Stimulated activated CD4-positive, alpha-beta T cell treated with anti-CD3 and anti-CD28 coated beads, Interleukin-12 subunit alpha, Interleukin-12 subunit beta, amount 100 ng/mL, for 4 hours (primary cell): Measurements from ENCODE around the gene PHACTR1.
A peak's percentile ranks its signal among the peaks of the same experiment; 100 is the strongest.

Experiments used
- DNase-seq: peaks from one replicate; pipeline ENCODE4 v3.0.0-alpha.2; 2020

Gene PHACTR1

DNA sequence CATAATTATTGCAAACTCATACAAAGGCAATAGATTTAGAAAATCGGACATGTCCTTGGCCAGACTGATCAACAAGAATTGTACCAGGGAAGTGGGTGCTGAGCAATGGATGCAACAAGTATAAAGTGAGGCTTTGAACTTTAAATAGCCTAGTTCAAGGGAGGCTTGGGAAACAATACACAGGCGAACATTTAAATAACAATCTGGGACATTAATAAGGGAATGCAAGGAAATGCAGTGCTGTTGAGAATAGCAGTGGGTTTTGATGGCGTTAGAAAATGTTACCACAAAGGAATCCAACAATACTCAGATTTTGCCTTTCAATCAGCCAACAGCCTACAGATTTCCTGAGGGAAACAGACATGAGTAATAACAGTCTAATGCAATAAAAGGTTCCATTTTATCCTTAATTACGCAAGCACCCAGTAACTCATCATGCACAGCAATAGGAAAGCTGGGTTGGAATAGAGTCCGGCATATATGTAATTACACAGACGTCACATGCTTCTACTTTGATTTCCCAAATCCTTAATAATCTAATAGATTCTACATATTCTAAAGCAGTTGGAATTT lies 134.6 kb downstream of the PHACTR1 start:
- DNase-seq: no peak

DNA sequence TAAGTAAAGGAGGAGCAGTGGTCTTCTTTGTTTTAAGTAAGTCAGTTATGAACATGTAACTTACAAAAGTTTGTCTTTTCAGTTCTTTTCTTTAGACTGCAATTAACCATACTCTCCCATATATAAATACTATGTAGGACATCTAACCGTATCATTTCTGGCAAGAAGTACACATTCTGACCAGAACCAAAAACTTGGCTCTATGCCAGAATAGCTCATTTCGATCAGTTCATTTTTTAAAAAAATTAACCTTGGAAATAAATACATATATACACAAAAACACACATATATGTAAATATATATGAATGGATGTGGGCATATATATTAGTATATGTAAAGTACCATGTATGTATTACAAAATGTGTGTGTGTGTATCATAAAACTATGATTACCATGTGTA lies 145.0 kb downstream of the PHACTR1 start:
- no peak for DNase-seq

DNA sequence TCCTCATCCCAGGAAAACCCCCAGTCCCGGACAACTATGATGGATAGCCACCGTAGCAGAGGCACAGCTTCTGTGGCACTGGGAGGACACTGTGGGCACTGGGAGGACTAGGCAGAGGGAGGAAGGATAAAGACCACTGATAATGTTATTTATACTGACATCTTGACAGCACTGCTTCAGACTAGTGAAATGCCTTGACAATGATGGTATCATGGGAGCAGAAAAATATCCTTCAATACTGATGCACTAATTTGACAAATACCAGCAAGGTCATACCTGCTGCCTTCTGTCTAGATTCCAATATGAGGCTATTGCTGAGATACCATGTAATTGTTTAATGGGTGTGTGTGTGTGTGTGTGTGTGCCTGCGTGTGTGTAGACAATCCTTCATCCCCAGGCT lies 148.6 kb downstream of the PHACTR1 start:
- no peak for DNase-seq

DNA sequence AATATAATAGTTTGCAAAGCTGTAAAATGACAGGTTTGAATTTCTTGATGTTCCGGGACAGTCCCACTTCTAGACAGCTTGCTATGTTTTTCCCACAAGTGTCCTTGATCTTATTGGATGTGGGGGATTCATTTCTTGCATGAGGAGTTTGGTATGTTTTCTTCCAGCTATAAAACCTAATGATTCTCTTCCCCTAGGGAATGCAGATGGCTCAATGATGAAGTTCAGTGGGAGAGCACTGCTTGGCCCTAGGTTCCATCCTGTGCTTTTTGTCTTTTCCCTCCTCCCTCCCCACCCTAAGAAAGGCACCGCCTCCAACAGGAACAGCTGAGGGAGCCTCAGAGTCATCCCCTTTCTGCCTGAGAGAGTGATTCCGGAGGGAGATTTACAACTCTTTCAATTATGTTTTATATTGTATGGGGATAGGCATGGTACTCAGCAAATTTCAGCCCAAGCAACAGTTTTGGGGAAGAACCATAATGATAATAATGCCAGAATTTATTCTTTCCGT lies 149.2 kb downstream of the PHACTR1 start:
- no peak for DNase-seq

- DNase-seq: no peak
These were observed 150.0 kb downstream of the PHACTR1 start for GRCh38 chr6:12866422-12867029.

DNA sequence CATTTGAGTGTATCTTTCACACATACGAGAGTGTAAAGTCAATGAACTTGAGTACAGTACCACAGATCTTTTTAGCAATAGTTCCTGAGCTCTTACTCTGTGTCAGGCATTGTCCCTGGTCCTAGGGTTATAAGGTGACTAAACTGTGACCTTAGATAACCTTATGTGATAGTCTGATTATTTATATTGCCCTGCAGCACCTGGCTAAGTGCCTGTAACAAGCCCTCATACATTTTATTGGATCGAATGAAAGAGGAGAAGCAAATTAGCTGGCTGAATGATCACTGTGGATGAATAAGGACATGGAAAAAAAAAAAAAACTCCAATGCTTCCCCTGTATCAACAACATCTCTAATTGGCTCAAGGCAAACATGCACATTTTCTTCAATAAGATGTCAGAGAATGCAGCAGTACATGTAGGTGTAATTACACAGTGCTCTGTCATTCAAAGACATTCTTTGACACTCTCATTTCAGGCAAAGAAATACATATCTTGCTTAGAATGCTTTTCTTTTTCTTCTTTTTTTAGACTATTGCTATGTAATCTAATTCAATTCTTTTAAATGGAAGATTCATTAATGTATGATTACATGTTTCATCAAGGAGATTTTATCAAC lies 153.4 kb downstream of the PHACTR1 start:
- DNase-seq: no peak

GRCh38 chr6:12873691-12874090 lies 157.1 kb downstream of the PHACTR1 start:
- no peak for DNase-seq

- no peak for DNase-seq
These were observed 158.5 kb downstream of the PHACTR1 start for GRCh38 chr6:12875051-12875450.

GRCh38 chr6:12878741-12879140 lies 162.2 kb downstream of the PHACTR1 start:
- DNase-seq: no peak

DNA sequence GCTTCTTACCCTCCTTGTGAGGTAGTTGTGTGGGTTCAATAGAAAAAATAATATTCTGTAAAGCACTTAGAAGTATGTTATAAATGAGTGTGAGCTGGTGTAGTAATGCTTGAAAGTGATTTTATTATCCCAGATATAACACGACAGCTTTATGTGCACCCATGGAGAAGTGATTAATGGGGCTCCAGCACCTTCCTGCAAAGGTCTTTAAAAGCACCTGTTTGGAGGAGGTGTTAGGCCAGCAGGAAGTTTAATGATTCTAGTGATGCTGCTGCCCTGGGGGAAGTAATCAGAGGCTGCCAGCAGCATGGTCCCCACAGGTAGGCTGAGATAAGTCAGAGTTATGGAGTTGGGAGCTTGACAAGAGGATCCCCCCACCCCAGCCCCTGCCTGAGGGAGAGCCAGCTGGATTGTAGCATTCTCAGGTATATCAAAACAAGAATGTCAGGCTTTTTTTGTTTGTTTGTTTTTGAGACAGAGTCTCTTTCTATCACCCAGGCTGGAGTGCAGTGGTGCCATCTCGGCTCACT lies 166.3 kb downstream of the PHACTR1 start:
- no peak for DNase-seq

DNA sequence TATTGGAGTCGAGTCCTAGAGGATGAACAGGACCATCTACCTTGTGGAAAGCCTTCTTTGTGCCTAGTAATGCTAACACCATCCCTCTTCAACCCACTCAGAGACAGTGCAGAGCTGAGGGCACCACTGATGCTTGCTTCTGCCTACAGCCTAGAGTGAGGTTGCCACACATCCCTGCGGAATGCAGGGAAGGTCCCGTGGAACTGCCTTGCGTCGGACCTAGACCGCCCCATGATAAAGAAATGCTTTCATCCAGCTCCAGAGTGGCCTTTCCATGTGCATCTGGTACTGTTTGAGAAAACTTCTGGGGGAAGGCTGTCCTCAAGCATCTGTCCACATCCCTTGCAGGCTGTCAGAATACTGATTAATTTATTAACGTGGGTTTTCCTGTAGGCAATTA lies 168.4 kb downstream of the PHACTR1 start:
- DNase-seq: no peak

DNA sequence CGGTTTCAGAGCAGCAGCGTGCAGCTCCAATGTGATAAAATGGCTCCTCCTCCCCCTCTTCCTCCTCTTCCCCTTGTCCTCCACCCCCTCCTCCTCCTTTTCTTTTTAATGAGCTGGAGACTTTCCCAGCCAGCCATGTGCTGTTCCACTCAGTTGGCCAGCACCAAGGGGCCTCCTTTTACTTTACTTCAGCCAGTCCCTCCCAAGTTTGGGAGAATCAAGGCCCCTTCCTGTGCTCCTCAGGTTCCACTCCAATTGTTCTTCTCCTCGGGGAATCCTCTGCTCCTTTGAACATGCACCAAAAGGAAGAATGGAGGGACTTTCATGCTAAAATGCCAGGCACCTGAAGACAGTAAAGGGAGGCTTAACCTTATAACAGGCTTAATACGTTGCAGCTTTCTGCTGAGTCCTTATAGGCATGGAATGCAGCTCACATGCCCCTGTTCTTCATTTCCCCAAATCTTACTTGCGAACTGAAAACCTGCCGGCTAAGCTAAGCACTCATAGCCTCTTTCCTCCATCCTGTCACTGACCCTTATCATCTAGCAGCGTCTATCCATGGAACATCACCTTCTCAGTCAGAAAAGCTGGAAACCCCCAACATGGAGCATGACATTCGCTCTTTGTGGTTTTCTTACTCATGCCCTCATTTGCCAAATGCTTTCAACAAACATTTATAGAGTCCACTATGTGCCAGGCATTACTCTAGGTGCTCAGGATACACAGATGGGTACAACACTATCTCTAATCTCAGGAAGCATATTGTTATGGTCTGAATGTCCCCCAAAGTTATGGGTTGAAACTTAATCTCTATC lies 170.6 kb downstream of the PHACTR1 start:
- DNase-seq: no peak

- peak; percentile 11 for DNase-seq
These were observed 173.7 kb downstream of the PHACTR1 start for GRCh38 chr6:12890171-12890790.

DNA sequence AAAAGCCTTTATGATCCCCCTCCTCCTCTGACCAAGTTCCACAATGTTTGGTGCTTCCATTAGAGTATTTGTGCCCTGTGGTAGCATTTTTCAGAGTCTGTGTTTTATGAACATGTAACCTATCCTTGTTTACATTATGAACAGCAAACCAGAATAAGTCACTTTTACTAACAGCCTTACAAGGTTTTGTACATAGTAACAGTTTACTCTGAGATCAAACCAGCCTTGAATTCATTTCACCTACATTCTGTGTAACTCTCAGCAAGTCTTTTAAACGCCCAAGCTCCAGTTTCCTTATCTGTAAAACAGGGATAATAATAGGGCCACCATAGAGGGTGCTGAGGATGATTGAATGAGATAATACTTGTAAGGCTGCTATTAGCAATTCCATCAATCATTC lies 175.0 kb downstream of the PHACTR1 start:
- no peak for DNase-seq

DNA sequence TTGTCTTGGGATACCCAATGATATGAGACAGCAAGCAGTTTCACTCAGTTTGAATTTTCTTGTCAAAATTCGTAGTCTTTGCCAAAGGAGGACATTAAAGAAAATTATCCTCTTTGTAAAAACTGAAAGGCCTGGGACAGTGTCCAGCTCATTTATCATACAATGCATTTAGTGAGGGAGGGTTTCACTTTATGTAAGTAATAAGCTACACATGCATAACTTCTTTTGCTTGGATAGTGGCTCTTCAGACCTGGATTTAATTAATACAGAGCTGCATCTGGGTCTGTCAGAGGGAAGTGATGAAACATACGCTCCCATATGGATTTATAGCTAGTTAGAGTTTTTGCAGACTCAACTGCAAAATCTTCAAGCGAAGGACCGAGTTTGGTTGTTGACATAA lies 175.6 kb downstream of the PHACTR1 start:
- no peak for DNase-seq

DNA sequence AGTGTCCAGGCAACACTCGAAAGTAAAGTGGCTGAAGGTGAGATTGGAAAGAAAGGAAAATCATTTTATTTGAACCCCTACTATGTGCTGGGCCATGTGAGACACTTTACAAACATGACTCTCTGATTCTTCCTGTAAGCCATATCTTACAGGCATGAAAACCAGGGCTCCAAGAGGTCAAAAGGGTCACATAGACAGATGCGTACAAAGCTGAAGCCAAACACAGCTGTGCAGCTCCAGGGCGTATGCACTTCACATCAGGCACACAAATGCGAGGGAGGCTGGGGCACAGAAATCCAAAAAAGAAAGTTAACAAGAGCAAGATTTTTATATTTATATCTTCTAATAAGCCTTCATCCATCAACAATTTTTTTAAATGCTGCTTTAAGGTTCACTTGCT lies 176.5 kb downstream of the PHACTR1 start:
- DNase-seq: no peak

- no peak for DNase-seq
These were observed 179.2 kb downstream of the PHACTR1 start for GRCh38 chr6:12895721-12896120.

DNA sequence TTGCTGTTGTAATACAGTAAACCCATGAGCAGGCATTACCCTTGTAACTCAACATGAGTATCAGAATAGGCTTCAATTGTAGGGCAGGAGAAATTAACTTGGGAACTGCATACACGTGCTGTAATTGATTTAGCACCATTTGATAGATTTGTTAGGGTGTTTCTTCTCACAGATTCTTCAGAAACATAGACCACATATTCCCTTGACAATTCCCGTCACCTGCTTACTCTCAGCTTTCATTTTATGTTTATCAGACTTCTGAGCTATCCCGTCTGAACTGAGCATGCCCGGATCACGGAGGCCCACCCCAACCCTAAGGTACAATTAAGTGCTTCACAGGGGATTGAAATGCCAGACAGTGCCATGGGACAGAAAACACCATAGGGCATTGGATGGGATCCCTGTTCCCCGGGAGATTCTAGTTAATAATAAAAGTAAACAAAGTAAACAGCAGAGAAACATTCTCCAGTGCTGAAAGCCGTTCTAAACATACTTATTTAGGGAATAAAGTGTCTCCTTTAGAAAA lies 179.7 kb downstream of the PHACTR1 start:
- no peak for DNase-seq

DNA sequence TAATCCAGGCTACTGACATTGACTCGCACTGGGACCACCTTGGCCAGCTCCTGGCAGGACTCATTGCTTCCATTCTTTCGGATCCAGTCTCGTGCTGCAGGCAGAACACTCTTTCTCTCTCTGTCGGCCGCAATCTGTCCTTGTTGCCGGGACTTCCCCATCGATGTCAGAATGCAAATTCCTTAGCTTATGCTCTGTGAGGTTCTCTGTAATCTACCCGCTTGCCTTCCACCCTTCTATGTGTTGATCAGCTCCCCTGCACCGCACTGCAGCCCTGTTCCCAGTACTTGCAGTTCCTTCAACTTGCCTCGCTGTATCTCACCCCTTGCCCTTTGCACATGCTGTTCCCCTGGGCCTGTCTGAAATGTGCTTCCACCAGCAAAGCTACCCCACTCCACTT lies 182.0 kb downstream of the PHACTR1 start:
- DNase-seq: no peak

DNA sequence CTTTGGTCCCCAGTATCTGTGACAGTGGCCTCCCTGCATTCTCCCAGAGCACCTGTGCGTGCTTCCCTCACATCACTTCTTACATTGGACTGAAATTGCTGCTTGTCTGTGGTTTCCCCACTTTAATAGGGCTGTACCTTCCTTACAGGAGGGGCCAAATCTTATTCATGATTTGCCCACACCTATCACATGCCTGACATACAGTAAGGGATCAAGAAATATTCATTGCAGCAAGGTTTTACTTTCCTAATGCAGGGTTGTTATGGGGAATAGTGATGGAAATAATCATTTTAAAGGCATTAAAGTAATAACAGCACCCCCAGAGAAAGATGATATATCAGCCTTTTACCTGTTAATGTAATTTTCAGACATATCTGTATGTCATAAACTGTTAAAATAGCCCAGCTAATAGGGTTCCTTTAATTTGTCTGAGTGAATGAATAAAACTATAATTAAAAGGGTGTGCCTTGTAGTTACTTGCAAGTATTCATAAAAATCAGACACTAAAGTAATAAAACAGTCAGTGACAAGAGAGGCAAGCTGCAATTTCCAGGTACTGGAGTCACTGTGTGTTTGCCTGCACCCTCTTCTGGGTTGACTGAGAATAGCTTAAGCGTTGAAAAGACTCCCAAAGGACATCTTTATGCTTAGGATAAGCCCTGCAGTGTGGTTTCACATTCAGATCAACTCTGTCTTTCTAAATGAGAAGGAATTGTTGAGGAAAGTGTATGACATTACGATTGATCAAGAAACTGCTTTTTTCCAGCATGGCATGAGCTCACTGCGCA lies 182.7 kb downstream of the PHACTR1 start:
- no peak for DNase-seq

- no peak for DNase-seq
These were observed 186.7 kb downstream of the PHACTR1 start for GRCh38 chr6:12903246-12903645.

DNA sequence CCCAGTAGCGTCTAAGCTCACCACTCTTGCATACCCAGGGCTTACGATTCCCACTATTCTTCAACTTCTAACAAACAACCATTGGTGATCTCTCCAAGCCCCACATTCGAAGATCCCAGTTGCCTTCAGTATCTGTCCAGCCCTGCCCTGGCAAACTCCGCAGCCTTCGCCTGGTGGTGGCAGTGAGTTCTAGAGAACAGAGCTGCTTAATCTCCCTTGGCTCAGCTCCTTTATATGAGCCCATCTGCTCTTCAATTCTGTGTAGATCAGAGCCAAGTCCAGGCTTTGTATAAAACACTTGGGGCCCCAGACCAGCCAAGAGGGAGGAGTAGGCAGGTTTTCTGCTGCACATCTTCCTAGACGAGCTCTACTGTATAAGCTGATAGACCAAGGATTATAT lies 193.3 kb downstream of the PHACTR1 start:
- no peak for DNase-seq
